Activated CD4-positive, alpha-beta T cell treated with anti-CD3 and anti-CD28 coated beads, Interleukin-2, amount 10 ng/mL, durations not matched to agents 24 days and 14 days (primary cell): ENCODE measurements around the gene NDEL1. TPM values are rescaled to one million over a fixed set of nuclear protein-coding genes. Genes with fewer than 3 reads are reported as not detected.
"Not testable (repeated sequence)": the region's sequence is repeated elsewhere in the genome, so short reads cannot be mapped to it uniquely, and the experiment has no call there.

Experiments used
- DNase-seq: peaks from one replicate; pipeline ENCODE4 v3.0.0; 2022
- H3K27ac Mint-ChIP-seq: one replicate; pipeline ENCODE4 v1.8.0; 2022; ENCODE audit warnings: mild to moderate bottlenecking, mixed read lengths
- H3K27me3 Mint-ChIP-seq: one replicate; pipeline ENCODE4 v1.8.0; 2022; ENCODE audit warnings: mixed read lengths
- H3K36me3 Mint-ChIP-seq: one replicate; pipeline ENCODE4 v1.8.0; 2022; ENCODE audit warnings: low read depth, mild to moderate bottlenecking, mixed read lengths
- H3K4me1 Mint-ChIP-seq: one replicate; pipeline ENCODE4 v1.8.0; 2021; ENCODE audit warnings: mixed read lengths
- H3K4me3 Mint-ChIP-seq: one replicate; pipeline ENCODE4 v1.8.0; 2022; ENCODE audit warnings: mild to moderate bottlenecking, moderate library complexity, mixed read lengths
- H3K9me3 Mint-ChIP-seq: one replicate; pipeline ENCODE4 v1.8.0; 2021; ENCODE audit warnings: mixed read lengths
- intact Hi-C: fragments of 100-400 bp; cut with micrococcal nuclease; formaldehyde crosslinking; loops from one replicate; pipeline ENCODE4 v1.15.1; 2023
- total RNA-seq: library from RNA; stranded (reverse); gene quantifications from 2 replicates; pipeline ENCODE4 v1.2.3, GENCODE V29; 2022

NDEL1 gene, protein sequence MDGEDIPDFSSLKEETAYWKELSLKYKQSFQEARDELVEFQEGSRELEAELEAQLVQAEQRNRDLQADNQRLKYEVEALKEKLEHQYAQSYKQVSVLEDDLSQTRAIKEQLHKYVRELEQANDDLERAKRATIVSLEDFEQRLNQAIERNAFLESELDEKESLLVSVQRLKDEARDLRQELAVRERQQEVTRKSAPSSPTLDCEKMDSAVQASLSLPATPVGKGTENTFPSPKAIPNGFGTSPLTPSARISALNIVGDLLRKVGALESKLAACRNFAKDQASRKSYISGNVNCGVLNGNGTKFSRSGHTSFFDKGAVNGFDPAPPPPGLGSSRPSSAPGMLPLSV
- total RNA-seq, result 72.8 and 74.3 TPM in 2 replicates

DNA sequence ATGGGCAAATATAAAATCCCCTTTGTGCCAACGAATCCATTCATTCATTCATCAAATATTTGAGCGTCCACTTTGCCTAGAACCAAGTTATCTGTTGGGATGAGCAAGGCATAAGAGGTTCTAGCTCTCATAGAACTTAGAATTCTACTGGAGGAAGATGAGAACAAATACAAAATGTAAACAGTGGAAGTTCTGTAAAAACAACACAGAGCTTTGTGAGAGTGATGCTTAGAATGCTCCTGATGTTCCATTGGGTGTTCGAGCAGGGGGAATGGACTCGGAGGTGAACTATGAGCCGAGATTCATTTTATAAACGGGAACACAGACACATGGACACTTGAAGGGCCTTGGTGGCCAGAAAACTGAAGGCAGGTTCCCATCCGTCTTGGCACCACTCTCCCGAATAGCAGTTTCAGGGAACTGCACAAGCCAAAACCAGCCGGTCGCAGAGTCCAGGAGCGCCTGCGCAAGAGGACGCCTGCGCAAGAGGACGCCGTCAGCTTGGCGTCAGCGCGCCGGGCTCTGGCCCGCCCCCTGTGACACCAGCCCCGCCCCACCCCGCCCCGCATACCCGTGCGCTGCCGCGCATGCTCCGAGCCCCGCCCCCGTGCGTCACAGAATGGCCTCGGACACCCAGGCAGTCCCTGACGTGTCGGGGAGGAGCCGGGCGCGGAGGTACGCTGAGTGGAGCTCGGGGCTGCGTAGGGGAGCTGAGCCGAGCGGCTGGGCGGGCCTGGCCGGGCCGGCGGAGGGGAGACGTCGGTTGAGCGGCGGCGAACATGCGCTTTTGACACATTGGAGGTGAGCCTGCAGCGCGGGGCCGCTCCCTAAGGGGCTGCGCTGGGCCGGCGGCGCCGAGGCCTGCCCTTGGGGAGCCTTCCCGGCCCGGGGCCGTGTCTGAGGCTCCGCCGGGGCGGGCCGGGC, at the start of gene NDEL1:
NDEL1 (plus strand) TSS at position 640 of the 924 bp plus-strand sequence. CDS start 8,388 bp downstream, outside the sequence.
- Mint-ChIP-seq H3K36me3 (peaks cover 13% of the 10 kb centered on the region), H3K4me3 (peak within 1 kb of the TSS; percentile 88), H3K4me1 (peaks cover 24% of the 10 kb centered on the region), H3K27me3 (no peaks in the 10 kb centered on the region), H3K27ac (peak within 1 kb of the TSS; percentile 94), H3K9me3 (no peaks in the 10 kb centered on the region)
- intact Hi-C loops, result loop anchor here (1.0 to 5.0 kb wide), 2 partner anchors 52 to 197 kb away; partner anchors contain the start of genes MYH10 and RPL26
- DNase-seq, result peak; percentile 100

DNA sequence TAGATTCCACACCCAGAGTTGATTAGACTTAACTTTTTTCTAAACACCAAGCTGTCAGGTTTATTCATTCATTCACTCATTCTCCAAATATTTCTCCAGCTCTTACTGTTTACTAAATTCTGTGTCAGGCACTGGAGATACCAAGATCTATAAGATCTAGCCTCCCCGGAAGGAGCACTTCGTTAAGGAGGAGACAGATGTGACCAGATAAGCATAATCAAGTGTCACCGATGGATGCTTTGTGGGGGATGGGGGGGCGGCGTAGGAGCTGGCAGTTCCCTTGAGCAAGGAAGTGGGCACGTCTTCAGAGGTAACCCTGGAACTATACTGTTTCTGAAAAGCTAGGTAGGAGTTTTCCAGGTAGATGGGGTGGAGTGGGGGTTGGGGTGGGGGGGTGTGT, 48.8 kb upstream of the NDEL1 start:
- Mint-ChIP-seq H3K9me3 (no peaks in the 10 kb centered on the region), H3K27me3 (no peaks in the 10 kb centered on the region), H3K4me1 (peaks cover 18% of the 10 kb centered on the region), H3K36me3 (peaks cover 13% of the 10 kb centered on the region), H3K27ac (no peak overlapping the region), H3K4me3 (peak overlapping the region; percentile 20)
- intact Hi-C loops, result loop anchor here (10.0 kb wide), 2 partner anchors 262 to 508 kb away; partner anchors contain the start of gene HES7
- DNase-seq, result no peak

DNA sequence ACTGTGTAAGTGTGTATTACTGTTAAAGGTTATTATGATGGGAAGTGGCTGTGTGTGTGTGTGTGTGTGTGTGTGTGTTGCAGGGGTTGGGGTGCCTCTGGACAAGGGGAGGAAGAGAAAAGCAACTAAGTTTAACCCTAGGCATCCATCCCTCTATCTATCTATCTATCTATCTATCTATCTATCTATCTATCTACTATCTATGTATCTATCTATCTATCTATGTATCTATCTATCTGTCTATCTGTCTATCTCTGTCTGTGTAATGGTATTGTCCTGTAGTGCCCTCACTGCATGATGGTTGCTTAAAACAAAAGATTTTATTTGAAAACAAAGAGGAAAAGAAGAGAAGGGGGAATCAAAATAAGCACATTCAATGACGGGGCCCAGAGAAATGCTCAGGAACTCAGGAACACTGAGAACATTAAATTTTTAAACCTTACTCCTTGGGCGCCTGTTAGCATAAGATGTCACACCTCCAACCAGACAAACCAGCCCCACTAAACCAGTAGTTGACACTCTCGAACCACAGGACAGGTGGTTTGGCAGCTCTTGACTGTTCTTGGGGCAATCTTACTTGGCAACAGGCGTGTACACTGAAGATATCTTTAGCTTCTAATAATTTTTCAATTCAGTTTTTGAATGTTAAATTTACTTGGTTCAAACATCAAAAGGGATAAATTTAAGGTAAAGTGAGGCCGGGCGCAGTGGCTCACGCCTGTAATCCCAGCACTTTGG, 47.6 kb upstream of the NDEL1 start:
- Mint-ChIP-seq H3K9me3 (no peaks in the 10 kb centered on the region), H3K27me3 (no peaks in the 10 kb centered on the region), H3K4me1 (peaks cover 14% of the 10 kb centered on the region), H3K27ac (no peak overlapping the region), H3K36me3 (peaks cover under 1% of the 10 kb centered on the region), H3K4me3 (no peak overlapping the region)
- intact Hi-C loops, result loop anchor here (10.0 kb wide), 2 partner anchors 263 to 507 kb away; partner anchors contain the start of gene HES7
- no peak for DNase-seq

DNA sequence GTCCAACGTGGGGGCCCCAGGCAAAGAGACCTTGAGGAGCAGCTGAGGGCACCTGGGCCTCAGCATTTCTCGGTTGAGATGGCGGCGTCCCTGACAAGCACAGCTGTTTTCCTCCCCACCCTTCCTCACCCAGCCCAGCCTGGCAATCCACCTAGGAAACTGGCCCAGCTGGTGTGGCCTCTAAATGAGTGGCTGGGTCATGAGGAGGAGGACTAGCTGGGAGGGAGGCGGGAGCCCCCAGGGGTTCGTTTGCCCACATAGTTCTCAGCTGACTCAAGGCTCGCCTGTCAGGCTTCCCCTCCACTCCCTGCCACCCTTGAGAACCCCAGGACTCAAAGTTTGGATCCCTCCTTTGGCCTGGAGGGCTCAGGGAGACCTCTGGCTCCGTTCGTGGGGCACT, 44.0 kb upstream of the NDEL1 start:
- no peaks in the 10 kb centered on the region for H3K36me3 Mint-ChIP-seq
- intact Hi-C loops, result no loop called here
- H3K4me1 Mint-ChIP-seq, result peaks cover 10% of the 10 kb centered on the region
- no peaks in the 10 kb centered on the region for H3K9me3 Mint-ChIP-seq
- DNase-seq, result no peak
- peaks cover 16% of the 10 kb centered on the region for H3K27me3 Mint-ChIP-seq
- no peak overlapping the region for H3K4me3 Mint-ChIP-seq
- no peak overlapping the region for H3K27ac Mint-ChIP-seq

DNA sequence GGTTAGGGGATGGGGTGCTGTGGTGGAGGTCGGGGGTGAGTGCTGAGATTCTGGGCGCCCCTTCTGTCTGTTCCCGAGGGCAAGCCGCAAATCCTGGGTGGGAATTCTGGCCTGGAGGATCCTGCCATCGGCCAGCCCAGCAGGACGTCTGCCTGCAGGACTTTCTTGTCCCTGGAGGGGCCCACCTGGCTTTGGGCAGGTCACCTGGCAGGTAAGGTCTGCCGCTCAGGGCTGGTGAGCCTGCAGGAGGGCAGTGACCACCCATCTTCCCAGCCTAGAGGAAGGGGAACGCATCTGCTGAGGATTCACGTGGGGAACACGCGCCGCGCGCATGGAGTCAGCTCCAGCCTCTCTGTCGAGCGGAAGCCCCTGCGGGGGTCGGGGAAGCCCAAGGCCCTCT, 43.4 kb upstream of the NDEL1 start:
- Mint-ChIP-seq H3K27ac (no peak overlapping the region), H3K27me3 (peaks cover 17% of the 10 kb centered on the region)

DNA sequence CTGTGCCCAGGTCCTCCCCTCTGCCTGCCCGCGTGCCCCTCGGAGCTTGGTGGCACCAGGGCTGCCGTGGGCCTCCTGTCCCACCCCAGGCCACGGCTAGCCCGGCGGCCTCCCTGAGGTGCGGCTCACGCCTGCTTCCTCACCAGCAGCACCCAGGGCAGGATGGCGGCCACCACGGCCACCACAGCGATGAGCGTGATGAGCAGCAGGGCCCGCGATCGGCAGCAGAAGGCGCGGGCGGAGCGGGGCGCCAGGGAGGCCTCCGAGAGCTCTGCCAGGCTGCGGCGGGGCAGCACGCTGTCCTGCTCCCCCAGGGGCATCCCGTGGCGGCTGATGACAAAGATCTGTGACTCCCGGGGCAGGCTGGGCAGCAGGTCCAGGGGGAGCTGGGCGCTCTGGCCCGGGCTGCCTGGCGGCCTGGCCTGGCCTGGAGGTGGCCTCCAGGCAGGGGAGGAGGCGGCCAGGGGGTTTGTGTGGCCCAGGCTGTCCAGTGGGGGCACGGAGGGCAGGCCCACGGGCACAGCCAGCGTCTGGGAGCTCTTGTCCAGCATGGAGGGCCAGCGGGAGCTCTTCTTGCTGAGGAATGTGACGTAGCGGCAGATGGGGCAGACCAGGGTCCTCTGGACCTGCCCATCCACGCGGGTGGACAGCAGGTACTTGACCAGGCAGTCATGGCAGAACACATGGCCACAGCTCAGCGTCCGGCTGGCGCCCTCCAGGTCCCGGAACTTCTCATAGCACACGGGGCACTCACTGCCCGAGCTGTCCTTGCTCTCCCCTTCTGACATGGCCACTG, 42.8 kb upstream of the NDEL1 start:
- DNase-seq, result no peak
- intact Hi-C loops, result no loop called here
- H3K27ac Mint-ChIP-seq, result no peak overlapping the region

More for the DNA sequence above, 43.4 kb upstream of the NDEL1 start:
- no peak for DNase-seq
- Mint-ChIP-seq H3K36me3 (no peaks in the 10 kb centered on the region), H3K4me1 (peaks cover 9% of the 10 kb centered on the region), H3K4me3 (no peak overlapping the region), H3K9me3 (no peaks in the 10 kb centered on the region)
- intact Hi-C loops, result no loop called here

DNA sequence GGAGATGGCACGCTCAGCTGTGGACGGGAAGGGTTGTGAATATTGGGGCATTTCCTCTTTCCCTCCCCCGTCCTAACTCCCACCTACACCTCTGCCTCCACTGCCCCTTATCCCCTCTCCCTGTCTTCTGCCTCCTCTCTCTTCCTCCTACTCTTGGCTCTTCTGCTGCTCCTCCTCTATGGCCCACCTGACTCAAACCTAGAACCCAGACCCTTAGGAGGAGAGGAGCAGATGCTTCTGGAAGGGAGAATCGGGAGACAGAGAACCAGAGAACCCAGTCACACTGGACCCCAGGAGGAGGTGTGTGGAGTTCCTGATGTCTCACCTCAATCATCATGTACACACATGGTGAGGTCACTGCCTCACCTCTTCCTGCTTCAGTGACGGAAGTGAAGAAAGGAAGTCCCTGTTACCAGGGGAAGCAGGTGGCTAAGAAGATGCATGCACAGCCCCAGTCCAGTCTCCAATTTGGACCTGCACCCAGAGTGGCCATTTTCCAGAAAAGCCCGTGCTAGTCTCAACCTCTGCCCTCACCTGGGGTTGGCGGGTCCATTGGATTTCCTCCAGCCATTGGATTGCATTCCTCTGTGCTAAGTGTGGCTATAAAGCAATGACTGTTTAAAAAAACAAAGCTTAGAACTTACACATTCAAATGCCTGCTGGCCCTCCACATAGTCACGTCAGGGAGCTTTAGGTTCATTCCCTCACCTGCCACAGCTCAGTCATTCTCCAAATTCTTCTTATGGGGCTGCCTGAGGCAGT, 42.0 kb upstream of the NDEL1 start:
- Mint-ChIP-seq H3K27ac (peak overlapping the region; percentile 81), H3K4me3 (peak overlapping the region; percentile 40), H3K4me1 (peaks cover 9% of the 10 kb centered on the region), H3K9me3 (no peaks in the 10 kb centered on the region), H3K27me3 (peaks cover 29% of the 10 kb centered on the region), H3K36me3 (no peaks in the 10 kb centered on the region)
- peak; percentile 77 for DNase-seq
- intact Hi-C loops, result no loop called here

More for the DNA sequence above, 42.8 kb upstream of the NDEL1 start:
- H3K4me3 Mint-ChIP-seq, result no peak overlapping the region
- H3K36me3 Mint-ChIP-seq, result no peaks in the 10 kb centered on the region
- peaks cover 22% of the 10 kb centered on the region for H3K27me3 Mint-ChIP-seq
- peaks cover 9% of the 10 kb centered on the region for H3K4me1 Mint-ChIP-seq
- no peaks in the 10 kb centered on the region for H3K9me3 Mint-ChIP-seq

DNA sequence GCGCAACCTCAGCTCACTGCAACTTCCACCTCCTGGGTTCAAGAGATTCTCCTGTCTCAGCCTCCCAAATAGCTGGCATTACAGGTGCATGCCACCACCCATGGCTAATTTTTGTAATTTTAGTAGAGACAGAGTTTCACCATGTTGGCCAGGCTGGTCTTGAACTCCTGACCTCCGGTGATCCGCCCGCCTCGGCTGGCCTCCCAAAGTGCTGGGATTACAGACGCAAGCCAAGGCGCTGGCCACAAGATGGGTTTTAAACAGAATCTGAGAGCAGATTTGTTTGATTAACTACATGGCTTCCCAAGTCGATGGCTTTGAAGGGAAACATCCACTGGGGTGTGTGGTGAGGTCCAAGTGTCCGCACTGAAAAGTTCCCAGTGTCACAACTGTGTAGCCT, 41.2 kb upstream of the NDEL1 start:
- H3K36me3 Mint-ChIP-seq, H3K4me1 Mint-ChIP-seq, intact Hi-C loops, H3K9me3 Mint-ChIP-seq, DNase-seq, H3K4me3 Mint-ChIP-seq, H3K27ac Mint-ChIP-seq: not testable (repeated sequence)
- H3K27me3 Mint-ChIP-seq, result peaks cover 29% of the 10 kb centered on the region

DNA sequence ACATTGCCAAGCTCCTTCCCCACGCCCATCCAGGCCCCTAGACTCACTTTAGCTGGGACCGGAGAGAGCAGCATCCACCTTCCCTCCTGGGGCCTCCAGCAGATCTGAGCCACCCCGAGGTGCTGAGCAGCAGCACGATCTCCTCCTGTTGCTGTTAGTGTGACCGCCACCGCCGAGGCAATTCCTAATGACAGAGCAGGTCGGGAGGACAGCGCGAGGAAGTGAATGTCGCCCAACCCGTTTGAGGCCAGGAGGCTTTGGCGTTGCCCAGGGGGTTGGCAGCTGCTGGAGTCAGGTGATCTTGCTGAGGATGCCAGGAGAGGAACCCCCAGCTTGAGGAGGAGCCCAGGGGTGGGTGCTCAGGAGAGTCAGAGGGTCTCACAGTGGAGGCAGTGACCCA, 38.0 kb upstream of the NDEL1 start, which contains the start of gene RNF222:
RNF222 (minus strand) TSS at position 192 of the 400 bp plus-strand sequence. CDS start 4,366 bp downstream, outside the sequence.
- H3K9me3 Mint-ChIP-seq, result no peaks in the 10 kb centered on the region
- H3K36me3 Mint-ChIP-seq, result no peaks in the 10 kb centered on the region
- H3K27me3 Mint-ChIP-seq, result peaks cover 35% of the 10 kb centered on the region
- no peak within 1 kb of the TSS for H3K4me3 Mint-ChIP-seq
- peak within 1 kb of the TSS; percentile 21 for H3K27ac Mint-ChIP-seq
- DNase-seq, result no peak
- H3K4me1 Mint-ChIP-seq, result peaks cover 9% of the 10 kb centered on the region
- intact Hi-C loops, result no loop called here

DNA sequence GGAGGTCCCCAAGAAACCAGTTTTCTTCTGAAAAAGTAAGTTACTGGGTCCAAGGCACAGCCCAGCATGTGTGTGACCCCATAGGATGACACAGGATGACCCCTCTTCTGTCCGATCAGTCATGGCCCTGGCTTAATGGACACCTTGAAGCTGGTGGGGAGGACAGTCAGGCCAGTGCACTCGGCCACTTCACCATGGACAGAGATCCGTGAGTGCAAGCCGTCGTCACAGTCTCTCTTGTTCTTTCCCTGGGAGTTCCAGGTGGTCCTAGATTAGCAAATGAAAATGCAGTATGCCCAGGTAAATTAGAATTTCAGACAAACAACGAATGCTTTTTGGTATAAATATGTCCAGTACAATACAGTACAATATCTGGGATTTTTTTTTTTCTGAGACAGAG, 36.7 kb upstream of the NDEL1 start:
- no peaks in the 10 kb centered on the region for H3K36me3 Mint-ChIP-seq
- no peak overlapping the region for H3K27ac Mint-ChIP-seq
- no peak for DNase-seq

DNA sequence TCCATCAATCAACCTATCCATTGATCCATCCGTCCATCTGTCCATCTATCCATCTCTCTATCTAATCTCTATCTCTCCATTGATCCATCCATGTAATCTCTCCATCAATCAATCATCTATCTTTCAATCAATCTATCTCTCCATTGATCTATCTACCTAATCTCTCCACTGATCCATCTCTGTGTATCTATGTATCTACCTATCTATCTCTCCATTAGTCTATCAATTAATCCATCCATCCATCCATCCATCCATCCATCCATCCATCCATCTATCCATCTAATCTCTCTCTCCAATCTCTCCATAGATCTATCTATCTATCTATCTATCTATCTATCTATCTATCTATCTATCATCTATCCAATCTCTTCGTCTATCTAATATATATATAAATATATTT, 34.6 kb upstream of the NDEL1 start:
- no peak for DNase-seq
- Mint-ChIP-seq H3K36me3 (no peaks in the 10 kb centered on the region), H3K27me3 (peaks cover 25% of the 10 kb centered on the region), H3K9me3 (no peaks in the 10 kb centered on the region), H3K4me3 (no peak overlapping the region), H3K4me1 (no peaks in the 10 kb centered on the region), H3K27ac (no peak overlapping the region)
- intact Hi-C loops, result no loop called here

More for the DNA sequence above, 36.7 kb upstream of the NDEL1 start:
- intact Hi-C loops, result no loop called here
- Mint-ChIP-seq H3K27me3 (peaks cover 38% of the 10 kb centered on the region), H3K4me3 (no peak overlapping the region), H3K4me1 (peaks cover 2% of the 10 kb centered on the region), H3K9me3 (no peaks in the 10 kb centered on the region)

DNA sequence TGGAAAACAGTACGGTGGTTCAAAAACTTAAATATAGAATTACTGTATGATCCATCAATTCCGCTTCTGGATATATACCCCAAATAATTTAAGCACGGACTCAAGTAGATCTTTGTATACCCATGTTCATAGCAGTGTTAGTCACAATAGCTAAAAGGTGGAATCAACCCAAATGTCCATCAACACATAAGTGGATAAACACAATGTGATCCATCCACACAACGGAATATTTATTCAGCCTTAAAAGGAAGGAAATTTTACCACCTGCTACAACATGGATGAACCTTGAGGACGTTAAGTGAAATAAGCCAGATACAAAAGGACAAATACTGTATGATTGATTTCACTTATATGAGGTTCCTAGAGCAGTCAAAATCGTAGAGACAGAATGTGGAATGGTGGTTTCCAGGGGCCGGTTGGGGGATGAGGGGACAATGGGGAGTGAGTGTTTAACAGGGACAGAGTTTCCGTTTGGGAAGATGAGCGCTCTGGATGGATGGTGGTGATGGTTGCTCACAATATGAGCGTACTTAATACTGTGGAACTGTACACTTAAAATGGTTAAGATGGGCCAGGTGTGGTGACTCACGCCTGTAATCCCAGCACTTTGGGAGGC, 32.7 kb upstream of the NDEL1 start:
- H3K9me3 Mint-ChIP-seq, result no peaks in the 10 kb centered on the region
- peaks cover 15% of the 10 kb centered on the region for H3K27me3 Mint-ChIP-seq
- H3K27ac Mint-ChIP-seq, result no peak overlapping the region
- DNase-seq, result no peak
- H3K36me3 Mint-ChIP-seq, result no peaks in the 10 kb centered on the region
- no peak overlapping the region for H3K4me3 Mint-ChIP-seq
- intact Hi-C loops, result no loop called here
- no peaks in the 10 kb centered on the region for H3K4me1 Mint-ChIP-seq
